SJSA1 (cell line): Measurements from ENCODE around the gene SLC22A17. TPM values are rescaled to one million over a fixed set of nuclear protein-coding genes. Genes with fewer than 3 reads are reported as not detected.
A peak's percentile ranks its signal among the peaks of the same experiment; 100 is the strongest.

ENCODE experiments used
- DNase-seq, 2 experiments: peaks; one replicate each; pipeline ENCODE4 v3.0.0-alpha.2; 2015 to 2020; ENCODE audit warnings: low spot score in 2 of 2, low read depth in 1 of 2
- H3K27ac ChIP-seq: fragments of 250-450 bp; sonication (Bioruptor Pico); 2 replicates; pipeline ENCODE4 v1.5.1; 2020; ENCODE audit warnings: mild to moderate bottlenecking, moderate library complexity
- H3K27me3 ChIP-seq: fragments of 250-450 bp; sonication (Bioruptor Pico); replicated peaks from 2 replicates; pipeline ENCODE4 v1.5.1; 2020; ENCODE audit warnings: mild to moderate bottlenecking, moderate library complexity
- H3K36me3 ChIP-seq: fragments of 250-450 bp; sonication (Bioruptor Pico); 2 replicates; pipeline ENCODE4 v1.5.1; 2020; ENCODE audit warnings: mild to moderate bottlenecking
- H3K4me1 ChIP-seq: fragments of 250-450 bp; sonication (Bioruptor Pico); replicated peaks from 2 replicates; pipeline ENCODE4 v1.6.1; 2021; ENCODE audit warnings: mild to moderate bottlenecking
- H3K4me3 ChIP-seq: fragments of 250-450 bp; sonication (Bioruptor Pico); 2 replicates; pipeline ENCODE4 v1.5.1; 2020; ENCODE audit warnings: mild to moderate bottlenecking
- H3K9me3 ChIP-seq: fragments of 250-450 bp; sonication (Bioruptor Pico); replicated peaks from 2 replicates; pipeline ENCODE4 v1.5.1; 2020; ENCODE audit warnings: mild to moderate bottlenecking
- total RNA-seq: library from RNA; depleted of rRNA; stranded (reverse); fragments of >200 nt; shearing (Covaris generic); gene quantifications from 2 replicates; pipeline ENCODE4 v1.2.3, GENCODE V29; 2014

SLC22A17 gene
- total RNA-seq, 1 experiment from 2014 or later = 3.2 TPM

GRCh38 chr14:23324993-23325392 is 27.7 kb downstream of the SLC22A17 start:
- Histone ChIP-seq H3K36me3 (peaks cover 44% of the 10 kb centered on the region), H3K9me3 (no peaks in the 10 kb centered on the region), H3K4me3 (no peak overlapping the region), H3K4me1 (peaks cover 16% of the 10 kb centered on the region), H3K27me3 (no peaks in the 10 kb centered on the region), H3K27ac (no peak overlapping the region)
- no peak for DNase-seq

- Histone ChIP-seq H3K9me3 (no peaks in the 10 kb centered on the region), H3K4me3 (no peak overlapping the region), H3K27me3 (no peaks in the 10 kb centered on the region), H3K27ac (no peak overlapping the region), H3K36me3 (peaks cover 50% of the 10 kb centered on the region), H3K4me1 (peaks cover 16% of the 10 kb centered on the region)
- no peak for DNase-seq
Measured at GRCh38 chr14:23324455-23324846, 28.2 kb downstream of the SLC22A17 start.

GRCh38 chr14:23323838-23324454 is 28.7 kb downstream of the SLC22A17 start:
- Histone ChIP-seq H3K9me3 (no peaks in the 10 kb centered on the region), H3K36me3 (peaks cover 53% of the 10 kb centered on the region), H3K4me1 (peaks cover 16% of the 10 kb centered on the region), H3K27ac (no peak overlapping the region), H3K4me3 (no peak overlapping the region), H3K27me3 (no peaks in the 10 kb centered on the region)
- no peak for DNase-seq

GRCh38 chr14:23322568-23323517 is 29.8 kb downstream of the SLC22A17 start:
- peak overlapping the region; percentile 88 for H3K4me3 ChIP-seq
- peaks cover 53% of the 10 kb centered on the region for H3K36me3 ChIP-seq
- DNase-seq = no peak
- H3K27ac ChIP-seq = peak overlapping the region; percentile 96
- no peaks in the 10 kb centered on the region for H3K27me3 ChIP-seq
- H3K4me1 ChIP-seq = peaks cover 16% of the 10 kb centered on the region
- H3K9me3 ChIP-seq = no peaks in the 10 kb centered on the region

- H3K27me3 ChIP-seq = no peaks in the 10 kb centered on the region
- peak overlapping the region; percentile 96 for H3K27ac ChIP-seq
- peaks cover 55% of the 10 kb centered on the region for H3K36me3 ChIP-seq
- peaks cover 16% of the 10 kb centered on the region for H3K4me1 ChIP-seq
- peak overlapping the region; percentile 88 for H3K4me3 ChIP-seq
- H3K9me3 ChIP-seq = no peaks in the 10 kb centered on the region
- DNase-seq = peak; percentile 59 to 65
Measured at GRCh38 chr14:23321572-23322547, 30.8 kb downstream of the SLC22A17 start.

- Histone ChIP-seq H3K27ac (peak within 1 kb of the TSS; percentile 96), H3K27me3 (no peaks in the 10 kb centered on the region), H3K4me1 (peaks cover 16% of the 10 kb centered on the region), H3K9me3 (no peaks in the 10 kb centered on the region), H3K4me3 (peak within 1 kb of the TSS; percentile 88), H3K36me3 (peaks cover 54% of the 10 kb centered on the region)
- DNase-seq = peak; percentile 98
Measured at GRCh38 chr14:23320584-23321571, 31.8 kb downstream of the SLC22A17 start, which contains the start of gene PABPN1. Gene PABPN1, plus strand, starts transcription at chr14:23321457. Its CDS starts 13 bp downstream, at chr14:23321470.

- peak overlapping the region; percentile 65 for H3K27ac ChIP-seq
- no peaks in the 10 kb centered on the region for H3K9me3 ChIP-seq
- DNase-seq = no peak
- peak overlapping the region; percentile 88 for H3K4me3 ChIP-seq
- no peaks in the 10 kb centered on the region for H3K27me3 ChIP-seq
- H3K36me3 ChIP-seq = peaks cover 60% of the 10 kb centered on the region
- H3K4me1 ChIP-seq = peaks cover 16% of the 10 kb centered on the region
Measured at GRCh38 chr14:23319746-23320583, 32.7 kb downstream of the SLC22A17 start.

- no peaks in the 10 kb centered on the region for H3K27me3 ChIP-seq
- no peaks in the 10 kb centered on the region for H3K9me3 ChIP-seq
- no peak for DNase-seq
- peaks cover 40% of the 10 kb centered on the region for H3K36me3 ChIP-seq
- H3K4me3 ChIP-seq = no peak overlapping the region
- peaks cover 9% of the 10 kb centered on the region for H3K4me1 ChIP-seq
- H3K27ac ChIP-seq = no peak overlapping the region
Measured at GRCh38 chr14:23316300-23316699, 36.4 kb downstream of the SLC22A17 start.

GRCh38 chr14:23310546-23310945 is 42.1 kb downstream of the SLC22A17 start:
- Histone ChIP-seq H3K27ac (no peak overlapping the region), H3K4me3 (no peak overlapping the region), H3K9me3 (no peaks in the 10 kb centered on the region), H3K36me3 (peaks cover 56% of the 10 kb centered on the region), H3K27me3 (no peaks in the 10 kb centered on the region), H3K4me1 (peaks cover 16% of the 10 kb centered on the region)
- DNase-seq = no peak

GRCh38 chr14:23308721-23309445 is 43.8 kb downstream of the SLC22A17 start:
- Histone ChIP-seq H3K4me3 (no peak overlapping the region), H3K27me3 (no peaks in the 10 kb centered on the region), H3K9me3 (no peaks in the 10 kb centered on the region), H3K27ac (no peak overlapping the region), H3K36me3 (peaks cover 49% of the 10 kb centered on the region), H3K4me1 (peaks cover 16% of the 10 kb centered on the region)
- DNase-seq = no peak
